GM21717 (cell line): ENCODE results near the gene PRIMPOL.
"Not testable (repeated sequence)": the region's sequence is repeated elsewhere in the genome, so short reads cannot be mapped to it uniquely, and the experiment has no call there.

ENCODE experiments used
- ATAC-seq: cut with Tn5 transposase; IDR thresholded peaks from one replicate; pipeline ENCODE4 v1.9.1; 2021; ENCODE audit warnings: mild to moderate bottlenecking, moderate library complexity; ENCODE audit not compliant: unreplicated experiment

The PRIMPOL gene

GRCh38 chr4:184636144-184636543, 13.4 kb upstream of the PRIMPOL start:
- no peak for ATAC-seq

DNA sequence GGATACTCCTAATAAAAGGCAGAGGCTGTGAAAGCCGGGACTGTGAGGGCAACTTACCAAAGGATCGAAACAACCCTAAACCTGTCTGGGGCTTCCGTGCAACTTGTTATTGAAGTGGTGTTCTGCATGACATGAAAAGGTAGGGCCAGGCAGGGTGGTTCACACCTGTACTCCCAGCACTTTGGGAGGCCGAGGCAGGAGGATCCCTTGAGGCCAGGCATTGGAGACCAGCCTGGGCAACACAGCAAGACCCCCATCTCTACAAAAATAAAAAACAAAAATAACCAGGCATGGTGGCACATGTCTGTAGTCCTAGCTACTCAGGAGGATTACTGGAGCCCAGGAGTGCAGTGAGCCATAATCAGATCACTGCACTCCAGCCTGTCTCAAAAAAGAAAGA, 12.6 kb upstream of the PRIMPOL start:
- no peak for ATAC-seq

GRCh38 chr4:184641022-184641421, 8.5 kb upstream of the PRIMPOL start:
- ATAC-seq = no peak

DNA sequence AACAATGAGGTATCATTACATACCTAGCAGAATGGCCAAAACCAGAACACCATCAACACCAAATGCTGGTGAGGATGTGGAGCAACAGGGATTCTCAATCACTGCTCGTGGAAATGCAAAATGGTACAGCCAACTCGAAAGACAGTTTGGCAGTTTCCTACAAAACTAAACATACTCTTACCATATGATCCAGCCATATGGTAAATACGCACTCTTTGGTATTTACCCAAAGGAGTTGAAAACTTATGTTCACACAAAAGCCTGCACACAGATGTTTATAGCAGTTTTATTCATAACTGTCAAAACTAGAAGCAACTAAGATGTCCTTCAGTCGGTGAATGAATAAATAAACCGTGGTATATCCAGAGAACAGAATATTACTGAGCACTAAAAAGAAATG, 8.1 kb upstream of the PRIMPOL start:
- ATAC-seq = no peak

DNA sequence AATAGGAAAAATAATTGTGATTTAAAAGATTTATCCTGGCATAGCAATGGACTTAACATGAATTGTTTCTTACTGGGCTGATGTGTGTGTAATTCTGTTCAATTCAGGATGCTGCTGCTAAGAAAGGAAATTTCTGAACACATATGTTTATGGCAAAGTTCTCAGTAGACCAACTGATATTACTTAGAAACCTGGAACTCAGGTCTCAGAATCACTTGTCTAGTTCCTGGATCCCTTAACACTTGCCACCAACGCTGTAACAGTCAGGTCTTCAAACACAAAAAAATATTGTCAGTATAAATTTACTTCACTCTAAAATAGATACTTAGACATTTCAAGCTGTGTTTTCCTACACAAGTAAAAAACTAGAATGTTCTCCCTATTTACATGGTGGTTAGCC, 5.8 kb upstream of the PRIMPOL start:
- no peak for ATAC-seq

DNA sequence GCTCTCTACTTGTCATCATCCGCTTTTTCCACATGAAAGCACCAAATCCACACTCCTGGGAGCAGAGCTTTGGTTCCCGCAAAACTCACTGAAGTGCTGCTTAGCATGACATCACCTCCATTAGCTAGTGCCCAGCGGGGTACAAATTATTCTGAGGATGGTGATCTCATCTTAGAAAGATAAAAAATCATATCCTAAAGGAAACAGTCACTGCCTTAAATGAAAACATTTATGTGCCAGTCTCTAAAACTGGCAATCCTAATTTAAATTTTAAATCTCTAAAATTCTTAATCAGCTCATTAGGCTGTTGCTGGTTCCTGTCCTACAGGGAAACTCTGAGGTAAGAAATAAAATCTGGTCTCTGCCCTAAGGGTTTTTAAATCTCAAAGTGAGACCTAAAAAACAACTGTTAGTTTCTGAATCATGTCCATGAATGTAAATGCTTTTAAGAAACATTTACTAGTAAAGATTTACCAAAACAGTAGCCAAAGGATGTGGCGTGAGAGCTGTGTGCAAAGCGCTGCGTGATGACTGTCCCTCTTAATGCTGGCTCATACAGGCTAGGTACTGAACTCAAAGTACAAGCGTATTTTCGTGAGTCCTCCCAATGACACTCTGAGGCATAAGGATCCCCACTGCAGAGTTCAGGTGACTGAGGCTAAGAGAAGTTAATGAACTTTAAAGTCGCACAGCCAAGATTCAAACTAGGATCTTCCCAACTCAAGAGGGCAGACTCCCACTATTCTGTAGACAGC, 4.8 kb upstream of the PRIMPOL start:
- ATAC-seq = no peak

GRCh38 chr4:184645904-184646610, 3.5 kb upstream of the PRIMPOL start:
- ATAC-seq = no peak

GRCh38 chr4:184647266-184648053, 2.1 kb upstream of the PRIMPOL start:
- ATAC-seq = no peak

GRCh38 chr4:184648054-184648312, 1.6 kb upstream of the PRIMPOL start:
- no peak for ATAC-seq

DNA sequence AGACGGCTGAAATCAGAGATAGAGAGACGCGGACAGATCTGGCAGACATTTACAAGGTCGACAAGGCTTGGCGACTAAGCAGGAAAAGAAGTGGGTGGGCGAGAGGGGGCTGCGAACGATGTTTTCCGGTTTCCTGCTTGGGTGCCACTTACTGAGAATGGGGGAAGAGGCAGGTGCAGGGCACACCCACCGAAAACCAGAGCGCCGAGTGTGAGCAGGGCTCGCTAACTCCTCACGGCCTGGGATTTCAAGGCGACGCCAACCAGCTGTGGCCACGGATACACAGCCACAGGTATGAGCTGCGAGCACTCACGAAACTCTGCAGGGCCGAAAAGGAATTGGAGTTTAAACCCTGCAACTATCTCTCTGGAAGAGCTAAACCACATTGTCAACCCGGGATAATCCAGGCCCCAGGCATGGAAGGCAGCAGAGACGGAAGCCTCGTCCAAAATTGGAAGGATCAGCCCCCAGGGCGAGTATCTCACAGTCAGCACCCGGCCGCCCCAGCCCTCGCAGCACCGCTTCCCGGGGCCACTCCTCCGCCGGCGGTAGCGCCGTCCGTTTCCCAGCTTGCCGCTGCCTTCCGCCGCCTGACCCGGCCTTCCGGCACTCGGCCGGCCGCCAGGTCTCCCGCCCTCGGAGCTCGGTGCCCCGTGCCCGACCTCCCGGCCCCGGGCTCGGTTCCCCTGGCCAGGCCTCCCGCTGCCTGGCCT, 1.1 kb upstream of the PRIMPOL start:
- ATAC-seq = peak; percentile 35

- ATAC-seq = peak; percentile 24
These were observed 675 bp downstream of the PRIMPOL start for GRCh38 chr4:184649971-184650855.

GRCh38 chr4:184651899-184652298, 2.4 kb downstream of the PRIMPOL start:
- no peak for ATAC-seq

- not testable (repeated sequence) for ATAC-seq
These were observed 3.1 kb downstream of the PRIMPOL start for GRCh38 chr4:184652681-184653080.

DNA sequence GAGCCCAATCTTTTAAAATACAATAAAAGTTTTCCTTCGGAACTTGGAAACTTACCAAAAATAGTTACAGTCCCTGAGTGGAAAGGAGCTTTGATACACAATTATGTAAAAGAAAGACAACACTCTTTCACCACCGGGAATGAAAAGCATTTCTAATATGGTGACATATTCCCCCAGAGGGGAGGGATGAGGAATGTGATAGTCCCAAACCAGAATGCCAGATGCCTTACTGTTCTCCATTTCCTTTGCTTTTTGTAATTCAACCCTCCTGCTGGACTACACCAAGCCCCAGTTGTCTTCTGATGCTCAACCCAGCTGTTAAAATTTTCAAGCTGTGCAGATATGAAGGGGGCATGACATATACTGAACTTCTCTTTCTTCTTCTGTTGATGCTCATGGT, 4.1 kb downstream of the PRIMPOL start:
- no peak for ATAC-seq

DNA sequence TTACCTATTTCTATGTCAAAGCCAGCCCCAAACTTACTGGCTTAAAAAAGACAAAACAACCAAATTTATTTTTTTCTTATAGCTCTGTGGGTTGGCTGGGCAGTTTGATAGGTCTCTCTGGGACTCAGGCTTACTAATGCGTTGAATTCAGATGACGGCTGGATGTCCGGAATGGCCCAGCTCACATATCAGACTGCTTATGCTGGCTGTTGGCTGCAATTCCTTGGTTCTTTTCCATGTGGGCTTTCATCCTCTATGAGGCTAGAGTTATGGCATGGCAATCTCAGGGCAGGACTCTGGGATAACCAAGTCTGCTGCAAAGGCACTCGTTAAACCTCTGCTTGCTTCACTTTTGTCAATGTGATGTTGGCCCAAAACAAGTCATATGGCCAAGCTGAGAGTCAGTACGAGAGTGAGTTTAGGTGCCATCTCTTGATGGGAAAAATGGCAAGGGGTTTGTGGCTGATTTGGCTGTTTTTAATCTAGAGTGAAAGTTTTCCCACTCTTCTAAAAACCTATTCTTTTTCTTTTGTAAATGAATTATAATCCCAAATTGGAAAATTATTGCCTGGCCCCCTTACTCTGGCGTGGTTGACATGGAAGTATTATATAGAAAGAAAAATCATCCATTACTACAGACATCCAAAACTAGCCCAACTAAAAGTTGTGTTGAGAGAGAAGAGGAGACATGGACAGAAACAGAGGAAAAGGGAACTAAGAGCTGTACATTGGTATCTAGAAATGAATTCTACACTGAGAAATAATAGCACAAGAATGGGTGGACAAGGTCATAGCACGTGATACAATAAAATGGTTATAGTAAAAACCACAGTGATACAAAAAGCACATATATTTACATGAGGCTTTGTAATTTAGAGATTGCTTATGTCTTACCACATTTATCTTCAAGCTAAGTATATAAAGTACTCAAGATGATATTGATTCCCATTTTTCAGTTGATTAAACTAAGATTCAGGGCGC, 6.6 kb downstream of the PRIMPOL start:
- no peak for ATAC-seq

DNA sequence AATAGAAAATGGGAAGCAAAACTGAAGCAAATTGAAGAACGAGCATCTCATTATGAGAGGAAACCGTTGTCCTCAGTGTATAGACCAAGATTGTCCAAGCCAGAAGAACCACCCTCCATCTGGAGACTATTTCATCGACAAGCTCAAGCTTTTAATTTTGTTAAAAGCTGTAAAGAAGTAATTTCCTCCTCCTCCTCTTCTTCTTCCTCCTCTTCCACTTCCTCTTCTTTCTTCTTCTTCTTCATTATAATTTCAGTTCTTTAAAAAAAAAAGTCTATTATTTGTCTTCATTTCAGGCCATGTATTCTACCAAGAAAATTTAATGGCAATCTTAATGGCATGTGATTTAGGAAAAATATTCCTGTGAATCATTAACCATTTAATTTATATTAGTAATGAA, 7.6 kb downstream of the PRIMPOL start:
- ATAC-seq = no peak

GRCh38 chr4:184657820-184658219, 8.3 kb downstream of the PRIMPOL start:
- not testable (repeated sequence) for ATAC-seq

DNA sequence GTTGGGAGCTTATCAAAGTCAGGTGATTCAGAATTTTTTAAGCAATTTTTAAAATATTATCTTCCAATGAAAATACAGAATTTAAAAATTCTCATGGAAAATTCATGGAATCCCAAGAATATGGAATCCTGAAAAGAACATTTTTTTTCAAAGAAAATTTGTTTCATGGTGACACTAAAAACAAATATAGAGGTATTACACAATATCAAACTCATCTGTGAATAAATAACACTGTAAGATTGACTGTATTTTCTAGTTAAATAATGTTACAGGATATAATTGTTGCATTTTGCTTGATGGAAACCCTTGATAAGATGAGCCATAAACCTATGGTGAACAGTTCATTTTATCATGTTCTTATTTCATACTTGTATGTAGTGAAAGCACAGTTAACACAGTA, 11.4 kb downstream of the PRIMPOL start:
- no peak for ATAC-seq

- no peak for ATAC-seq
These were observed 12.7 kb downstream of the PRIMPOL start for GRCh38 chr4:184662236-184662635.
